Chondrocyte (in vitro differentiated cells): ENCODE measurements around the gene GTF2A2. TPM values are rescaled to one million over a fixed set of nuclear protein-coding genes. Genes with fewer than 3 reads are reported as not detected.

Source experiments
- DNase-seq: peaks from one replicate; pipeline ENCODE4 v3.0.0; 2021; ENCODE audit warnings: mixed read lengths, low spot score
- H3K27ac Mint-ChIP-seq: one replicate; pipeline ENCODE4 v1.8.0; 2021; ENCODE audit warnings: mild to moderate bottlenecking, moderate library complexity, mixed read lengths; ENCODE audit not compliant: unreplicated experiment
- H3K27me3 Mint-ChIP-seq: 2 replicates; pipeline ENCODE4 v1.8.0; 2021; ENCODE audit warnings: low read depth, mixed read lengths
- H3K36me3 Mint-ChIP-seq: 2 replicates; pipeline ENCODE4 v1.8.0; 2021; ENCODE audit warnings: low read depth, mixed read lengths
- H3K4me1 Mint-ChIP-seq: 2 replicates; pipeline ENCODE4 v1.8.0; 2021; ENCODE audit warnings: low read depth, mild to moderate bottlenecking, mixed read lengths
- H3K4me3 Mint-ChIP-seq: one replicate; pipeline ENCODE4 v1.8.0; 2021; ENCODE audit warnings: mild to moderate bottlenecking, moderate library complexity, mixed read lengths; ENCODE audit not compliant: unreplicated experiment
- H3K9me3 Mint-ChIP-seq: 2 replicates; pipeline ENCODE4 v1.8.0; 2021; ENCODE audit warnings: low read depth, mixed read lengths
- total RNA-seq: library from RNA; stranded (reverse); gene quantifications from 3 replicates; pipeline ENCODE4 v1.2.1, GENCODE V29; 2021
- TF ChIP-seq, protein P1 (sequence below): fragments of 200-600 bp; sonication (generic); IDR thresholded peaks from 2 replicates; pipeline ENCODE4 v1.5.0; 2021; ENCODE audit warnings: antibody characterized with exemption, mild to moderate bottlenecking, moderate library complexity

GTF2A2 gene
- total RNA-seq, 1 donor from 2014 or later = 114 TPM

DNA sequence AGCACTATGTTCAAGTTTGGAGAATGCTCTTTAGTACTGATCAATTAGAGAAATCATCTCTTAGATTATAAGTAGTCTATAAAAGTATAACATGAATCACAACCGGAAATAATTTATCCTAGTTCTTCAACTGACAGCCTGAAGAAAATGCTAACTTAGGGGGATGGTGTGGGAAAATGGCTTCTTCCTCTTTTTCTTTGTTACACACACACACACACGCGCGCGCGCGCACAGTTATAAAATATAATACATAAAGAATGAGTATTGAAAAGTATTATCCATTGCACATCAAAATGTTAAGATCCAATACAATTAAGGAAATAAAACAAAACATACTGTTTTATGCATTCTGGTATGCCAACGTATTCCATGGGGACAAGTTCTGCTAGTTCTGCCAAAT is 11.2 kb upstream of the GTF2A2 start:
- no peak for DNase-seq
- TF ChIP-seq, protein P1, sequence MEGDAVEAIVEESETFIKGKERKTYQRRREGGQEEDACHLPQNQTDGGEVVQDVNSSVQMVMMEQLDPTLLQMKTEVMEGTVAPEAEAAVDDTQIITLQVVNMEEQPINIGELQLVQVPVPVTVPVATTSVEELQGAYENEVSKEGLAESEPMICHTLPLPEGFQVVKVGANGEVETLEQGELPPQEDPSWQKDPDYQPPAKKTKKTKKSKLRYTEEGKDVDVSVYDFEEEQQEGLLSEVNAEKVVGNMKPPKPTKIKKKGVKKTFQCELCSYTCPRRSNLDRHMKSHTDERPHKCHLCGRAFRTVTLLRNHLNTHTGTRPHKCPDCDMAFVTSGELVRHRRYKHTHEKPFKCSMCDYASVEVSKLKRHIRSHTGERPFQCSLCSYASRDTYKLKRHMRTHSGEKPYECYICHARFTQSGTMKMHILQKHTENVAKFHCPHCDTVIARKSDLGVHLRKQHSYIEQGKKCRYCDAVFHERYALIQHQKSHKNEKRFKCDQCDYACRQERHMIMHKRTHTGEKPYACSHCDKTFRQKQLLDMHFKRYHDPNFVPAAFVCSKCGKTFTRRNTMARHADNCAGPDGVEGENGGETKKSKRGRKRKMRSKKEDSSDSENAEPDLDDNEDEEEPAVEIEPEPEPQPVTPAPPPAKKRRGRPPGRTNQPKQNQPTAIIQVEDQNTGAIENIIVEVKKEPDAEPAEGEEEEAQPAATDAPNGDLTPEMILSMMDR = no peak
- Mint-ChIP-seq H3K9me3 (no peaks in the 10 kb centered on the region), H3K36me3 (peaks cover 22% of the 10 kb centered on the region), H3K27me3 (no peaks in the 10 kb centered on the region), H3K27ac (no peak overlapping the region), H3K4me1 (no peaks in the 10 kb centered on the region), H3K4me3 (no peak overlapping the region)

DNA sequence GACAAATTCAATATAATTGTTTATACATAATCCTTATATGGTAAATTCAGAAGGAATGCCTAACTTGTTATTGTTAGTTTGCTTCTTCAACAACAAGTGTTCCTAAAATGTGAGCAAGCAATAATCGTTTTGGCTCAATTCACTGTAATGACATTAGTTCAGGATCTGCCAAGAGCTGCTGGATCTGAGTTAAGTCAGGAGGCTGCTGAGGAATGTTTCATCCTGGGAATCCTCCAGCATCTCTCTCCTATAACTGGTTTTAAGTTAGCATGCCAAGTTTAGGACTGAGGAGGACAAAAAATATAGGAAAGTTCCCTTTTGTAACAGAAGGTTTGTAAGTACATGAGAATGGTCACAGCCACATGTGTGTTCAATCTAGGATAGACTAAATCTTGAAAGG is 4.9 kb upstream of the GTF2A2 start:
- TF ChIP-seq, protein P1 = no peak
- Mint-ChIP-seq H3K4me1 (peaks cover 4% of the 10 kb centered on the region), H3K4me3 (no peak overlapping the region), H3K27me3 (no peaks in the 10 kb centered on the region), H3K27ac (no peak overlapping the region), H3K36me3 (peaks cover 10% of the 10 kb centered on the region), H3K9me3 (no peaks in the 10 kb centered on the region)
- no peak for DNase-seq

DNA sequence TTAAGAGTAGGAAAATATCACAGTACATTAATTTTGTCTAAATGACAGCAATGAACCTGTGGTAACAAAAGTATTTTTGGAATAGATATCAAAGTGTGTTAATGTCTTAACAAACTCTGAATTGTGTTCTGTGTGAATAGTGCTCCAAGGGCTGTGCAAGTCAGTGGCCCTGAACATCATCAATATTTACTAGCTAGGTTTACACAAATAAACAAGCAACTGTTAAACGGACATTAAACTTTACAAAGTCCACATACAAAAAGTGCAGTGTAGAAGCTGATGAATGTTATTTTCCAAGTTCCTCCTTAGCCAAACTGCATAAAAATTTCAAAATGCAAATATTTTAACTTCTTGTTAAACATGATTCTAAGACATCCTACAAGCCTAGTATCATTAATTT is 2.1 kb upstream of the GTF2A2 start:
- H3K9me3 Mint-ChIP-seq = no peaks in the 10 kb centered on the region
- H3K4me1 Mint-ChIP-seq = peaks cover 4% of the 10 kb centered on the region
- H3K4me3 Mint-ChIP-seq = no peak overlapping the region
- H3K27me3 Mint-ChIP-seq = no peaks in the 10 kb centered on the region
- TF ChIP-seq, protein P1 = no peak
- no peak overlapping the region for H3K27ac Mint-ChIP-seq
- H3K36me3 Mint-ChIP-seq = peaks cover 7% of the 10 kb centered on the region
- DNase-seq = no peak

- Mint-ChIP-seq H3K36me3 (peaks cover 5% of the 10 kb centered on the region), H3K27ac (no peak overlapping the region), H3K9me3 (no peaks in the 10 kb centered on the region), H3K4me1 (peaks cover 4% of the 10 kb centered on the region), H3K4me3 (no peak overlapping the region), H3K27me3 (no peaks in the 10 kb centered on the region)
- TF ChIP-seq, protein P1 = no peak
- DNase-seq = no peak
Observed at GRCh38 chr15:59657635-59658125, 365 bp upstream of the GTF2A2 start.

GRCh38 chr15:59654046-59654445 is 3.3 kb downstream of the GTF2A2 start:
- TF ChIP-seq, protein P1 = no peak
- H3K4me3 Mint-ChIP-seq = no peak overlapping the region
- no peaks in the 10 kb centered on the region for H3K27me3 Mint-ChIP-seq
- peaks cover 3% of the 10 kb centered on the region for H3K9me3 Mint-ChIP-seq
- H3K36me3 Mint-ChIP-seq = peaks cover 11% of the 10 kb centered on the region
- H3K4me1 Mint-ChIP-seq = peaks cover 12% of the 10 kb centered on the region
- no peak overlapping the region for H3K27ac Mint-ChIP-seq
- no peak for DNase-seq
